ENCODE data around the gene GPR132.

GRCh38 chr14:105006831-105007592 is 58.2 kb downstream of the GPR132 start:
- TF ChIP-seq POLR2A (IDR thresholded peaks at IDR 0.05) (no peak), CTCF (IDR thresholded peaks at IDR 0.05) (no peak), POLR2AphosphoS5 (IDR thresholded peaks at IDR 0.05; ENCODE audit: insufficient read depth in 1 of 2, low read depth in 1 of 2) (no peak)

Data from vagina (tissue), 2 donors.